C4-2B (cell line): ENCODE results near the gene NRN1.

ENCODE experiments used
- CTCF ChIP-seq: fragments of 450-650 bp; conservative IDR thresholded peaks from 2 replicates; pipeline ENCODE4 v1.5.1; 2017; ENCODE audit warnings: mild to moderate bottlenecking
- ZFX ChIP-seq: fragments of 450-650 bp; IDR thresholded peaks from 2 replicates; pipeline ENCODE4 v1.6.1; 2017

- TF ChIP-seq CTCF (no peak), ZFX (no peak)
Observed at GRCh38 chr6:5976811-5977210, 29.9 kb downstream of the NRN1 start.
